Heart right ventricle (tissue), 16 donors: Measurements from ENCODE around the gene ELK3. TPM values are rescaled to one million over a fixed set of nuclear protein-coding genes. Genes with fewer than 3 reads are reported as not detected.

Experiments
- ATAC-seq, 8 donors: fragments of 200-7000 bp; cut with Tn5 transposase; one replicate each; pipeline ENCODE4 v1.9.1; 2020; ENCODE audit warnings: mild to moderate bottlenecking in 8 of 8, moderate library complexity in 8 of 8, moderate number of reproducible peaks in 1 of 8
- DNase-seq, 2 donors: peaks; one replicate each; pipeline ENCODE4 v3.0.0-alpha.2; 2020
- H3K27ac ChIP-seq, 10 donors: fragments of 200-600 bp; sonication (generic) in 2 of 10; one replicate each; pipeline versions ENCODE4 v1.5.0 to v1.8.0; 2020 to 2022; ENCODE audit warnings: mild to moderate bottlenecking in 3 of 10
- H3K27me3 ChIP-seq, 7 donors: fragments of 200-600 bp; one replicate each; pipeline ENCODE4 v1.8.0; 2021 to 2022; ENCODE audit warnings: mild to moderate bottlenecking in 2 of 7
- H3K36me3 ChIP-seq, 9 donors: fragments of 200-600 bp; sonication (generic) in 1 of 9; one replicate each; pipeline versions ENCODE4 v1.5.0 to v1.8.0; 2020 to 2022; ENCODE audit warnings: mild to moderate bottlenecking in 2 of 9
- H3K4me1 ChIP-seq, 9 donors: fragments of 200-600 bp; sonication (generic) in 1 of 9; one replicate each; pipeline versions ENCODE4 v1.5.0 to v1.8.0; 2020 to 2022; ENCODE audit warnings: mild to moderate bottlenecking in 4 of 9
- H3K4me3 ChIP-seq, 10 donors: fragments of 200-600 bp; sonication (generic) in 2 of 10; one replicate each; pipeline versions ENCODE4 v1.5.0 to v1.8.0; 2020 to 2022; ENCODE audit warnings: mild to moderate bottlenecking in 7 of 10, moderate library complexity in 2 of 10
- H3K9me3 ChIP-seq, 11 donors: fragments of 200-600 bp in 10 of 11; sonication (generic) in 2 of 11; one replicate each; pipeline versions ENCODE4 v1.5.0 to v1.8.0; 2013 to 2022; ENCODE audit warnings: mild to moderate bottlenecking in 2 of 11, control low read depth in 1 of 11, moderate library complexity in 1 of 11
- WGBS, 2 donors: extraction: QIAGEN DNeasy Blood & Tissue Kit; methylation state at CpG; one replicate each; pipeline ENCODE4 v1.1.7; 2013; ENCODE audit warnings: inconsistent platforms in 1 of 2; 5-methylcytosine and 5-hydroxymethylcytosine counted together
- intact Hi-C, 10 donors: fragments of 100-400 bp; cut with DNase I; formaldehyde crosslinking; loops; one replicate each; pipeline versions ENCODE4 v1.11.1 to v1.14.2; 2022
- polyA plus RNA-seq, 2 donors: library from polyadenylated mRNA; stranded (reverse); fragments of 200-250 nt; gene quantifications; one replicate each; pipeline ENCODE4 v1.2.3, GENCODE V29; 2013
- total RNA-seq, 10 donors: library from RNA; stranded (reverse); fragmentation: NEBNext Ultra II Directional in 3 of 10; extraction: Animal tissue kit (Norgen Biotek cat#: 25700) in 3 of 10; gene quantifications; one replicate each; pipeline versions ENCODE4 v1.2.1 to v1.2.4, GENCODE V29; 2021 to 2023
- TF ChIP-seq, protein P1 (sequence below), 9 donors: fragments of 200-600 bp; sonication (generic) in 2 of 9; IDR thresholded peaks; one replicate each; pipeline versions ENCODE4 v1.5.0 to v1.8.0; 2021 to 2022; ENCODE audit warnings: antibody characterized with exemption in 9 of 9, mild to moderate bottlenecking in 5 of 9, moderate library complexity in 1 of 9
- donor health status: Arrhythmogenic right ventricular cardiomyopathy.
- donor health status: ischemic (EF 13 %, LVEDD 7.1; RV severe dilation, severe dysfunction).
- donor health status: healthy with polysubstance abuse.
- donor health status: DM: no; HTN: yes; CAD: no.
- donor health status: DM: no; HTN: no; CAD: no.
- donor health status: ischemic (EF 25% LVEDD 6.9; RV normal size, moderate dysfunction).
- donor health status: ischemic (EF 25% LVEDD 5.7; RV mildly dilated, moderate dysfunction).
- donor health status: healthy.
- donor health status: DM: yes; HTN: yes; CAD: no.
- donor health status: Ischemic cardiomyopathy.
- donor health status: ischemic (EF 35%, LVEDD 5.7; RV mildly dilated, moderate dysfunction).
- donor health status: nonischemic (EF 11% LVEDD 7.7; RV severe dilation, severe dysfunction).
- donor health status: DM: yes; HTN: yes; CAD: no.
- donor health status: PGD.
- donor health status: ischemic (EF 29% LVEDD 5.4; RV normal size, mild dysfunction).
- donor health status: nonischemic (EF 23%, LVEDD 6.1; RV moderate dilation, normal function).

ELK3 gene
- total and polyA plus RNA-seq, 12 donors: 6.6 to 33.0 (median 21.4) TPM

GRCh38 chr12:96294831-96295230, 100.7 kb downstream of the ELK3 start:
- peaks cover 0 to 99% (median 13%) of the 10 kb centered on the region in 9 donors for H3K36me3 ChIP-seq

GRCh38 chr12:96295532-96296160, 101.5 kb downstream of the ELK3 start:
- intact Hi-C loops: no loop called here
- Histone ChIP-seq H3K27ac (no peak overlapping the region), H3K36me3 (peaks cover 0 to 98% (median 15%) of the 10 kb centered on the region in 9 donors), H3K27me3 (no peaks in the 10 kb centered on the region), H3K4me1 (peaks cover 0 to 10% (median 0%) of the 10 kb centered on the region in 9 donors), H3K9me3 (no peaks in the 10 kb centered on the region), H3K4me3 (no peak overlapping the region)
- ATAC-seq (no peak), DNase-seq (no peak)
- TF ChIP-seq, protein P1, sequence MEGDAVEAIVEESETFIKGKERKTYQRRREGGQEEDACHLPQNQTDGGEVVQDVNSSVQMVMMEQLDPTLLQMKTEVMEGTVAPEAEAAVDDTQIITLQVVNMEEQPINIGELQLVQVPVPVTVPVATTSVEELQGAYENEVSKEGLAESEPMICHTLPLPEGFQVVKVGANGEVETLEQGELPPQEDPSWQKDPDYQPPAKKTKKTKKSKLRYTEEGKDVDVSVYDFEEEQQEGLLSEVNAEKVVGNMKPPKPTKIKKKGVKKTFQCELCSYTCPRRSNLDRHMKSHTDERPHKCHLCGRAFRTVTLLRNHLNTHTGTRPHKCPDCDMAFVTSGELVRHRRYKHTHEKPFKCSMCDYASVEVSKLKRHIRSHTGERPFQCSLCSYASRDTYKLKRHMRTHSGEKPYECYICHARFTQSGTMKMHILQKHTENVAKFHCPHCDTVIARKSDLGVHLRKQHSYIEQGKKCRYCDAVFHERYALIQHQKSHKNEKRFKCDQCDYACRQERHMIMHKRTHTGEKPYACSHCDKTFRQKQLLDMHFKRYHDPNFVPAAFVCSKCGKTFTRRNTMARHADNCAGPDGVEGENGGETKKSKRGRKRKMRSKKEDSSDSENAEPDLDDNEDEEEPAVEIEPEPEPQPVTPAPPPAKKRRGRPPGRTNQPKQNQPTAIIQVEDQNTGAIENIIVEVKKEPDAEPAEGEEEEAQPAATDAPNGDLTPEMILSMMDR (IDR thresholded peaks at IDR 0.05): no peak
- WGBS, 2 donors: 95 to 96% methylated on average over 6 of the region's 6 CpGs

More at GRCh38 chr12:96294831-96295230, 100.7 kb downstream of the ELK3 start:
- H3K27me3 ChIP-seq: no peaks in the 10 kb centered on the region
- TF ChIP-seq, protein P1 (IDR thresholded peaks at IDR 0.05): no peak
- H3K4me1 ChIP-seq: peaks cover 0 to 10% (median 0%) of the 10 kb centered on the region in 9 donors
- ATAC-seq: no peak
- no peak overlapping the region for H3K4me3 ChIP-seq
- intact Hi-C loops: no loop called here
- 74 to 78% methylated on average over 3 of the region's 3 CpGs for WGBS, 2 donors
- no peak overlapping the region for H3K27ac ChIP-seq
- no peaks in the 10 kb centered on the region for H3K9me3 ChIP-seq
- DNase-seq: no peak

DNA sequence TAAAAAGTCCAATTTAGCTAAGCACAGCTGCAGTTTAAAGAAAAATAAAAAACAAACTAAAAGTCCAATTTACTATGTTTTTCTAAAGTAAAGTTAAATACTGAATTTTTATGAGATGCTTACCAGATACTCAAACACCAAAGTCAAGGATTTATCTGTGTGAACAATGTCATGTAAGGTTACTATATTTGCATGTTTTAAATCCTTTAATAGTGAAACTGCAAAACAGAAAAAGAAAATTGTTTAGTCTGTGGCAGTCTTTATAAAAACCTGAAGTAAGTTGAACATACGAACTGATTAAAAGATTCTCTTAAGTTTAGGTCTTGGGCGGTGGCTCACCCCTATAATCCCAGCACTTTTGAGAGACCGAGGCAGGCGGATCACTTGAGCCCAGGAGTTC, 103.3 kb downstream of the ELK3 start:
- ATAC-seq: no peak
- Histone ChIP-seq H3K36me3 (peaks cover 0 to 80% (median 15%) of the 10 kb centered on the region in 9 donors), H3K4me1 (peaks cover 0 to 10% (median 0%) of the 10 kb centered on the region in 9 donors)

DNA sequence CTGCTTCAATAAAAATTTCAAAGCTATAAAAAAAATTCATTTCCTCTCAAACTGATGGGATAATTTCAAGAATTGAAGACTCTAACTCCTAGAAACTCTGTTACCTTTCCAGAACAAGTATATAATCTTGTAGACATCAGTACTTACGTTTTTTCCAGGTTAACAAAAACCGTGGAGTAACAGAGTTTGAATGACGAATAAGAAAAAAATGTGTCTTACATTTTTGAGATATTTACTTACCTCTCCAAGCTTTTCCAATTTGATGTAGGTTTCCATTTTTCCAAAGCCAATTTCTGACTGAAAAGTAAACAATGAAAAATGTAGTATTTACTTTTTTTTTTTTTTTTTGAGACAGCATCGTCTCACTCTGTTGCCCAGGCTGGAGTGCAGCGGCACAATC, 105.9 kb downstream of the ELK3 start:
- no peaks in the 10 kb centered on the region for H3K9me3 ChIP-seq
- H3K36me3 ChIP-seq: peaks cover 0 to 54% (median 15%) of the 10 kb centered on the region in 9 donors
- WGBS, 2 donors: 93 to 95% methylated on average over 5 of the region's 5 CpGs
- H3K4me3 ChIP-seq: no peak overlapping the region
- H3K4me1 ChIP-seq: peaks cover 0 to 13% (median 6%) of the 10 kb centered on the region in 9 donors
- no peaks in the 10 kb centered on the region for H3K27me3 ChIP-seq
- TF ChIP-seq, protein P1 (IDR thresholded peaks at IDR 0.05): no peak
- H3K27ac ChIP-seq: no peak overlapping the region
- no peak for ATAC-seq
- intact Hi-C loops: loop anchor here in 2 of 10 donors (10.0 kb wide), 2 partner anchors 95 to 205 kb away; no protein-coding TSS in a partner anchor
- no peak for DNase-seq

More for the DNA sequence above, 103.3 kb downstream of the ELK3 start:
- Histone ChIP-seq H3K27ac (no peak overlapping the region), H3K9me3 (no peaks in the 10 kb centered on the region), H3K27me3 (no peaks in the 10 kb centered on the region), H3K4me3 (no peak overlapping the region)
- intact Hi-C loops: no loop called here
- TF ChIP-seq, protein P1 (IDR thresholded peaks at IDR 0.05): no peak
- WGBS, 2 donors: 96 to 98% methylated on average over 4 of the region's 4 CpGs
- no peak for DNase-seq
